NT2/D1 (cell line): Measurements from ENCODE around the gene MLF2.

Source experiments
- SUZ12 ChIP-seq: IDR thresholded peaks from 2 replicates; pipeline ENCODE4 v1.6.1; 2011; ENCODE audit not compliant: insufficient read length, insufficient read depth; ENCODE audit errors: extremely low read depth
- ZNF274 ChIP-seq: IDR thresholded peaks from 2 replicates; pipeline ENCODE4 v1.6.1; 2011; ENCODE audit warnings: mild to moderate bottlenecking, low read depth, low read length

GRCh38 chr12:6751767-6752166, 1.2 kb downstream of the MLF2 start:
- TF ChIP-seq SUZ12 = no peak
- TF ChIP-seq ZNF274 = no peak
